Right cardiac atrium (tissue), 5 donors: ENCODE measurements around the gene TOP1. TPM values are rescaled to one million over a fixed set of nuclear protein-coding genes. Genes with fewer than 3 reads are reported as not detected.

Experiments
- ATAC-seq, 2 donors: fragments of 200-7000 bp; cut with Tn5 transposase; one replicate each; pipeline versions ENCODE4 v1.8.0 to v1.9.1; 2020; ENCODE audit warnings: moderate library complexity in 2 of 2, mild to moderate bottlenecking in 1 of 2
- DNase-seq, 3 donors: peaks; one replicate each; pipeline ENCODE4 v3.0.0-alpha.2; 2020
- H3K27ac ChIP-seq: one replicate; pipeline ENCODE4 v1.5.1; 2013; ENCODE audit warnings: mild to moderate bottlenecking, low read length, control low read depth, moderate library complexity
- H3K27me3 ChIP-seq: one replicate; pipeline ENCODE4 v1.6.1; 2013; ENCODE audit not compliant: control insufficient read depth, insufficient read depth
- H3K4me1 ChIP-seq: one replicate; pipeline ENCODE4 v1.6.1; 2013; ENCODE audit warnings: low read length; ENCODE audit not compliant: control insufficient read depth, insufficient read depth
- H3K4me3 ChIP-seq: one replicate; pipeline ENCODE4 v1.5.1; 2013; ENCODE audit warnings: low read length, control low read depth
- H3K9me3 ChIP-seq: one replicate; pipeline ENCODE4 v1.6.1; 2013; ENCODE audit warnings: low read length; ENCODE audit not compliant: control insufficient read depth
- WGBS: extraction: QIAGEN DNeasy Blood & Tissue Kit; methylation state at CpG from one replicate; pipeline ENCODE4 v1.1.7; 2013; 5-methylcytosine and 5-hydroxymethylcytosine counted together
- intact Hi-C, 4 donors: fragments of 100-400 bp; cut with DNase I; formaldehyde crosslinking; loops; one replicate each; pipeline versions ENCODE4 v1.11.0 to v1.14.0; 2022 to 2023
- polyA plus RNA-seq: library from polyadenylated mRNA; stranded (reverse); fragments of 200-250 nt; gene quantifications from one replicate; pipeline ENCODE4 v1.2.3, GENCODE V29; 2013
- total RNA-seq, 4 donors: library from RNA; stranded (reverse); fragmentation: NEBNext Ultra II Directional; extraction: Animal tissue kit (Norgen Biotek cat#: 25700); gene quantifications; one replicate each; pipeline ENCODE4 v1.2.1, GENCODE V29; 2021
- donor health status: healthy with polysubstance abuse.
- donor health status: DM: no; HTN: yes; CAD: no.
- donor health status: DM: no; HTN: no; CAD: no.
- donor health status: DM: no; HTN: yes; CAD: no; lungs with severe emphysema.
- donor health status: DM: yes; HTN: yes; CAD: no.

TOP1 gene
- total and polyA plus RNA-seq, 5 donors: 16.7 to 30.7 (median 27.8) TPM

GRCh38 chr20:41150664-41151063, 122.0 kb downstream of the TOP1 start:
- peak in 1 of 3 donors; percentile 51 for DNase-seq
- ATAC-seq: peak in 1 of 2 donors; percentile 34
- no peak overlapping the region for H3K4me3 ChIP-seq
- peak overlapping the region; percentile 10 for H3K27ac ChIP-seq
- intact Hi-C loops: no loop called here
- H3K27me3 ChIP-seq: no peaks in the 10 kb centered on the region
- WGBS: 42% methylated on average over 3 of the region's 3 CpGs
- H3K9me3 ChIP-seq: no peaks in the 10 kb centered on the region
- peaks cover 69% of the 10 kb centered on the region for H3K4me1 ChIP-seq

- WGBS: 84% methylated on average over 5 of the region's 5 CpGs
- no peak for ATAC-seq
- DNase-seq: peak in 2 of 3 donors; percentile 26 to 27
- Histone ChIP-seq H3K4me1 (peaks cover 69% of the 10 kb centered on the region), H3K27ac (peak overlapping the region; percentile 51), H3K4me3 (no peak overlapping the region), H3K9me3 (no peaks in the 10 kb centered on the region), H3K27me3 (no peaks in the 10 kb centered on the region)
- intact Hi-C loops: no loop called here
Observed at GRCh38 chr20:41151134-41151869, 122.7 kb downstream of the TOP1 start.

- peak overlapping the region; percentile 23 for H3K27ac ChIP-seq
- 38% methylated on average over 5 of the region's 5 CpGs for WGBS
- peaks cover 66% of the 10 kb centered on the region for H3K4me1 ChIP-seq
- H3K9me3 ChIP-seq: no peaks in the 10 kb centered on the region
- DNase-seq (peak in 2 of 3 donors; percentile 59 to 65), ATAC-seq (no peak)
- no peak overlapping the region for H3K4me3 ChIP-seq
- H3K27me3 ChIP-seq: no peaks in the 10 kb centered on the region
- intact Hi-C loops: no loop called here
Observed at GRCh38 chr20:41152108-41152757, 123.6 kb downstream of the TOP1 start.

GRCh38 chr20:41154436-41155176, 126.0 kb downstream of the TOP1 start:
- Histone ChIP-seq H3K27me3 (no peaks in the 10 kb centered on the region), H3K4me1 (peaks cover 57% of the 10 kb centered on the region), H3K27ac (peak overlapping the region; percentile 62), H3K4me3 (no peak overlapping the region), H3K9me3 (no peaks in the 10 kb centered on the region)
- WGBS: 50% methylated on average over 8 of the region's 8 CpGs
- peak; percentile 47 to 72 (median 67) for DNase-seq
- peak; percentile 57 to 79 for ATAC-seq
- intact Hi-C loops: no loop called here

GRCh38 chr20:41155261-41155660, 126.6 kb downstream of the TOP1 start:
- Histone ChIP-seq H3K4me3 (no peak overlapping the region), H3K27me3 (no peaks in the 10 kb centered on the region), H3K4me1 (peaks cover 55% of the 10 kb centered on the region), H3K27ac (peak overlapping the region; percentile 56), H3K9me3 (no peaks in the 10 kb centered on the region)
- ATAC-seq (no peak), DNase-seq (peak in 2 of 3 donors; percentile 4 to 32)
- 65% methylated on average over 7 of the region's 7 CpGs for WGBS
- intact Hi-C loops: no loop called here

- Histone ChIP-seq H3K27me3 (no peaks in the 10 kb centered on the region), H3K9me3 (no peaks in the 10 kb centered on the region), H3K4me1 (peaks cover 39% of the 10 kb centered on the region), H3K4me3 (no peak overlapping the region), H3K27ac (no peak overlapping the region)
- DNase-seq: peak in 2 of 3 donors; percentile 18 to 27
- no peak for ATAC-seq
- WGBS: 75% methylated on average over 6 of the region's 6 CpGs
- intact Hi-C loops: no loop called here
Observed at GRCh38 chr20:41158082-41158625, 129.5 kb downstream of the TOP1 start.

GRCh38 chr20:41159547-41159946, 130.9 kb downstream of the TOP1 start:
- 75% methylated on average over 10 of the region's 10 CpGs for WGBS
- Histone ChIP-seq H3K27me3 (no peaks in the 10 kb centered on the region), H3K4me1 (peaks cover 34% of the 10 kb centered on the region), H3K27ac (no peak overlapping the region), H3K9me3 (no peaks in the 10 kb centered on the region), H3K4me3 (no peak overlapping the region)
- no peak for ATAC-seq
- peak in 1 of 3 donors; percentile 19 for DNase-seq
- intact Hi-C loops: no loop called here

- H3K9me3 ChIP-seq: no peaks in the 10 kb centered on the region
- DNase-seq (no peak), ATAC-seq (no peak)
- intact Hi-C loops: no loop called here
- no peaks in the 10 kb centered on the region for H3K27me3 ChIP-seq
- 80% methylated on average over 2 of the region's 2 CpGs for WGBS
- H3K4me1 ChIP-seq: peaks cover 23% of the 10 kb centered on the region
- H3K27ac ChIP-seq: no peak overlapping the region
- H3K4me3 ChIP-seq: no peak overlapping the region
Observed at GRCh38 chr20:41160686-41161085, 132.1 kb downstream of the TOP1 start.

GRCh38 chr20:41161886-41162285, 133.3 kb downstream of the TOP1 start:
- DNase-seq (peak; percentile 18 to 53 (median 42)), ATAC-seq (no peak)
- no peaks in the 10 kb centered on the region for H3K9me3 ChIP-seq
- no peak overlapping the region for H3K27ac ChIP-seq
- H3K4me1 ChIP-seq: peaks cover 13% of the 10 kb centered on the region
- intact Hi-C loops: no loop called here
- no peaks in the 10 kb centered on the region for H3K27me3 ChIP-seq
- 24% methylated on average over 1 of the region's 1 CpG for WGBS
- no peak overlapping the region for H3K4me3 ChIP-seq

GRCh38 chr20:41162396-41162795, 133.8 kb downstream of the TOP1 start:
- no peak overlapping the region for H3K4me3 ChIP-seq
- H3K27ac ChIP-seq: no peak overlapping the region
- H3K27me3 ChIP-seq: no peaks in the 10 kb centered on the region
- intact Hi-C loops: no loop called here
- 95% methylated on average over 11 of the region's 11 CpGs for WGBS
- no peaks in the 10 kb centered on the region for H3K9me3 ChIP-seq
- H3K4me1 ChIP-seq: peaks cover 11% of the 10 kb centered on the region
- DNase-seq (peak in 2 of 3 donors; percentile 11 to 48), ATAC-seq (no peak)

GRCh38 chr20:41163821-41164220, 135.2 kb downstream of the TOP1 start:
- WGBS: 95% methylated on average over 11 of the region's 11 CpGs
- DNase-seq (peak in 1 of 3 donors; percentile 20), ATAC-seq (no peak)
- Histone ChIP-seq H3K4me3 (no peak overlapping the region), H3K27ac (no peak overlapping the region), H3K9me3 (no peaks in the 10 kb centered on the region), H3K4me1 (peaks cover 10% of the 10 kb centered on the region), H3K27me3 (no peaks in the 10 kb centered on the region)
- intact Hi-C loops: no loop called here
